ENCODE data around the gene ZC3H18. TPM values are rescaled to one million over a fixed set of nuclear protein-coding genes. Genes with fewer than 3 reads are reported as not detected.

The ZC3H18 gene
- total RNA-seq, 1 experiment from 2014 or later = 13.2 TPM

DNA sequence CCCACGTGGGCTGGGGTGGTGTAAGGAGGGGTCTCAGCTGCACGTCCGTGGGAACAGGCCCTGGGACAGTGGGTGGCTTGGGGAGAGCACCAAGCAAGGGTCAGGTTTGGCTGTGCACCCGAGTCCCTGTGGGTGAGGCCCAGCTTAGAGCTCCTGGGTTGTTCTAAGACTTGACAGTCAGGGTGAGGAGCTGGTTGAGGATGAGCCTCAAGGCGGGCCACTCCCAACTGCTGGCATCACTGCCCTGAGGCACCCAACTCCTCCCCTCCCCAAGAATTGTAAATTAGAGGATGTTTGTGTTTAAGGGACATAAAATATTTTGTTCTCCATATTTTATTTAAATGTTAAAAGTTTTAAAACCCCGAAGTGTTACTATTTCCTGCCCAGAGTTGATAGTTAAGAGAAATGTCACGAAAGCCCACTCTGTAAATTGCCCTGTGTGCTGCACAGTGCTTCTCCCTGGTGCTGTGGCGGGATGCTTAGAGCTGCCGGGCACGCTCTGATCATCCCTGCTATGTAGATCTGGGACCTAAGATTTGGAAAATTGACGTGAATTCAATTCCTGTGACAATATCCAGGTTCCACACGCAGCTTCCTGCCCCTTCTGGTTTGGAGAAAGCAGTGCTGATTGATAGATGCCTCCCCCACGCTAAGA, 15.9 kb downstream of the ZC3H18 start:
- Histone ChIP-seq H3K4me3 (no peak overlapping the region), H3K9me3 (no peaks in the 10 kb centered on the region), H3K36me3 (peaks cover 7% of the 10 kb centered on the region; the same call in 1 of the 2 replicates), H3K27me3 (no peaks in the 10 kb centered on the region)
- DNase-seq = no peak

DNA sequence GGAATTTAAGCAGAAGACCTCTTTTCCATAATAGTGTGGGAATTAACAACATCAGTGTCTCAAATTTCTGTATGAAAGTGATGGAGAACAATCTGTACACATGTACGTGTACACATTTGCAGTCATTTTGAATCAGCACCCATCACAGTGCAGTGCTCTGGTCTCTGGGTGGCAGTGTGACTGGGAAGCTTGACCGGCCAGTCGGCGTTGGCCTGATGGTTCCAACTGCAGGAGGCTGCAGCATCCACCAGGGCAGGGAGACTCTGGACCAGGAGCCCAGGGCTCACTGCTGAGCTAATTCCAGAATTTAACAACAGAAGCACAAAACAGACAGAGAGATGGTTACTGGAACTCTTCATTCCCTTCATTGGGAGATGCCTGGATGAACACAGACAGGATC, 17.9 kb downstream of the ZC3H18 start:
- DNase-seq = no peak
- Histone ChIP-seq H3K36me3 (peaks cover 2% of the 10 kb centered on the region; the same call in 1 of the 2 replicates), H3K4me3 (no peak overlapping the region), H3K27me3 (no peaks in the 10 kb centered on the region), H3K9me3 (no peaks in the 10 kb centered on the region)

DNA sequence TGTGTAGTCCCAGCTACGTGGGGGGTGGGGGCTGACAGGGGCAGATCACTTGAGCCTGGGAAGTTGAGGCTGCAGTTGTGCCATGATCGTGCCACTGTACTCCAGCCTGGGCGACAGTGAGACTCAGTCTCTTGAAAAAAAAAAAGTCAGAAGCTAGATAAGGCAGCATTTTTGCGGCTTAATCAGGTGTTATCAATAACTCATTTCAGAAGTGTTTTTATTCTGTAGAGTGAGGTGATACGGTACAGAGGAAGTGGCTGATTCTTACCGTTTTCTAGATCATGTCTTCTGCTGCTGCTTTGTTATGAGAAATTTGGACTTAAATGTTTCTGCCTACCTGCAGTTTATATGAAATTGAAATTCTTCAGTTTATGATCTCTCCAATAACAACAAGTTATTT, 18.6 kb downstream of the ZC3H18 start:
- Histone ChIP-seq H3K27me3 (no peaks in the 10 kb centered on the region), H3K36me3 (peaks cover 2% of the 10 kb centered on the region; the same call in 1 of the 2 replicates), H3K4me3 (no peak overlapping the region), H3K9me3 (no peaks in the 10 kb centered on the region)
- no peak for DNase-seq

DNA sequence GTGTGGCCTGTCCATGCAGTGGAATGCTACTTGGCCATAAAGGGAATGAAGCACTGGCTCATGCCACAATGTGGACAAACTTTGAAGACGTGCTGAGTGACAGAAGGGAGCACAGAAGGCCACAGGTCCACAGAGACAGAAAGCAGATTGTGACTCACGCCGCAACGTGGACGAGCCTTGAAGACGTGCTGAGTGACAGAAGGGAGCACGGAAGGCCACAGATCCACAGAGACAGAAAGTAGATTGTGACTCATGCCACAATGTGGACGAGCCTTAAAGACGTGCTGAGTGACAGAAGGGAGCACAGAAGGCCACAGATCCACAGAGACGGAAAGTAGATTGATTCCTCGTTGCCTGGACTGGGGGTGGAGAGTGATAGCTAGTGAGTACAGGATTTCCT, 19.2 kb downstream of the ZC3H18 start:
- Histone ChIP-seq H3K36me3 (peaks cover 2% of the 10 kb centered on the region; the same call in 1 of the 2 replicates), H3K9me3 (no peaks in the 10 kb centered on the region), H3K4me3 (no peak overlapping the region), H3K27me3 (no peaks in the 10 kb centered on the region)
- no peak for DNase-seq

DNA sequence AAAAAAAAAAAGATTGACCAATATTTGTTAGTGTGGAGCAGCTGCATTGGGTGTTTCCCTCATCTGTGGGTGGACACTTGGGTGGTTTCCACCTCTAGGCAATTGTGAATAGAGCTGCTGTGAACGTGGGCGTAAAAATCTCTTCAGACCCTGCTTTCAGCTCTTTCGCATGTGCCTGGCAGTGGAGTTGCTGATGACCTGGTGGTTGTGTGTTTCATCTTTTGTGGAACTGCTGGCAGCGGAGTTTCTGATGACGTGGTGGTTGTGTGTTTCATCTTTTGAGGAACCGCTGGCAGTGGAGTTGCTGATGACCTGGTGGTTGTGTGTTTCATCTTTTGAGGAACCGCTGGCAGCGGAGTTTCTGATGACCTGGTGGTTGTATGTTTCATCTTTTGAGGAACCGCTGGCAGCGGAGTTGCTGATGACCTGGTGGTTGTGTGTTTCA, 21.4 kb downstream of the ZC3H18 start:
- H3K36me3 ChIP-seq = no peaks in the 10 kb centered on the region
- H3K9me3 ChIP-seq = no peaks in the 10 kb centered on the region
- DNase-seq = no peak
- H3K4me3 ChIP-seq = no peak overlapping the region
- no peaks in the 10 kb centered on the region for H3K27me3 ChIP-seq

DNA sequence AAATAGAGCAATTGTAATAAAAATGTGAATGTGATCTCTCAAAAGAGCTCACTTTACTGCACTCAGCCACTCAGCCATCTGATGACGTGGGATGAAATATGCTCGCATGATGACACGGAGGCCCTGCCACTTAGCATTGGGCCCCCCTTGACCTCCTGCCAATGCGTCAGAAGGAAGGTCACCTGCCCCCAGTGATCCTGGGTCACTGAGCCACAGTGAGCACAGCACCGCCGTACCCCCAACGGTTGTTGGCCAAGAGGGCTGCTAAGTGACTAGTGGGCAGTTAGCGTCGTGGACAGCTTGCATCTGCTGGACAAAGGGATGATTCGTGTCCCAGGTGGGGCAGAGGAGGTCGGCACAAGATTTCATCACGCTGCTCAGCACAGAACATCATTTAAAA, 22.9 kb downstream of the ZC3H18 start:
- H3K9me3 ChIP-seq = no peaks in the 10 kb centered on the region
- H3K36me3 ChIP-seq = no peaks in the 10 kb centered on the region
- DNase-seq = no peak
- no peaks in the 10 kb centered on the region for H3K27me3 ChIP-seq
- no peak overlapping the region for H3K4me3 ChIP-seq

DNA sequence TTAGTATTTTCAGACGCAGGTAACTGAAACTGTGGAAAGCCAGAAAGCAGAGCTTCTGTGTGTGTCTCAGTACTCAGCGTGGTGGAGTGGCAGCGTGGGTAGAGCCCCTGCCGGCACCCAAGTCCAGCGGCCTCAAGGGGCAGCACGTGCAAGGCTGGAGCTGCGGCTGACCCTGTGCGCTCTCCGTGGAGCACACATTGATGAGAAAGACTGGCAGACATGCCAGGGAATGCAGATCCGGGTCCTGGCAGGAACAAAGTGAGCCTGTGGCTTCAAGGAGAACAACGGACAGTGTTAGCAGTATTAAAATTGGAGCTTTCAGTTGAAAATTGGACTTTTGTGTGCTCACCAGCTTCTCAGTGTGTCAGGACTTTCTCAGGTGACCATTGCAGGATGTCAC, 23.3 kb downstream of the ZC3H18 start:
- no peaks in the 10 kb centered on the region for H3K27me3 ChIP-seq
- no peak overlapping the region for H3K4me3 ChIP-seq
- no peaks in the 10 kb centered on the region for H3K36me3 ChIP-seq
- no peak for DNase-seq
- no peaks in the 10 kb centered on the region for H3K9me3 ChIP-seq

DNA sequence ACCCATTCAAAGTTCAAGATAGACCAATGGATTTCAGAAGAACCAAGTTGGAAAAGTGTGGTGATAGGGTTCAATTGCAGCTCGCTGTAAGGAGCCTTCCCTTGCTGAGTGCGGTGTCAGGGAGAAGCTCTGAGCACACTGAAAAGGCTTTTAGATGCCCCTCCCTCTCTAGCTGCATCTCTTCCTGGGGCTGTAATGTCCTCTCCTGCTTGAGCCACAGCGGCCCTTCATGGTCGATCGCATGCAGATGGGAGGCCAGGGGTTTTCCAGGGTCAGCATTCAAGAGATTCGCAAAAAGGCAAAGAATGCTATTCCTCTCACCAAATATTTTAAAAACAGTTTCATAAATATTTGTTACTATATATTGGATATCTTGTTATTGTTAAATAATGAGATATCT, 23.7 kb downstream of the ZC3H18 start:
- no peak for DNase-seq
- H3K36me3 ChIP-seq = 0 out of 2 replicates have a peak, but pooled peaks cover 2% of the 10 kb centered on the region
- H3K9me3 ChIP-seq = no peaks in the 10 kb centered on the region
- H3K4me3 ChIP-seq = no peak overlapping the region
- no peaks in the 10 kb centered on the region for H3K27me3 ChIP-seq

DNA sequence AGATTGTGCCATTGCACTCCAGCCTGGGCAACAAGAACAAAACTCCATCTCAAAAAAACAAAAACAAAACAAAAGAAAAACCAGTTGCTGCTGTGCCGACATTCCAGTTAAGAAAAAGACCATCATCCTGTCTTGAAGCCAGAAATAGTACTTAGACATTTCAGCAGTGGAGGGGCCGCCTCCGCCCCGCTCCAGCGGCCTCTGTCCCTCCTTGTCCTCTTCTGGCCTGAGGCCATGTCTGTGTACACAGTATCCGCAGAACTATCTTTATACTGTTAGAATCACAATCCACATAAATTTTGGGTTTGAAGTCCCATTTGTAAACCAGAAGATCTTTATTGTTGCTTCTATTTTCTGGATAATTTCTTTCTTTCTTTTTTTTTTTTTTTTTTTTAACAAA, 24.9 kb downstream of the ZC3H18 start:
- no peak for DNase-seq
- Histone ChIP-seq H3K4me3 (no peak overlapping the region), H3K27me3 (no peaks in the 10 kb centered on the region), H3K9me3 (no peaks in the 10 kb centered on the region), H3K36me3 (peaks cover 5% of the 10 kb centered on the region; the same call in 1 of the 2 replicates)

DNA sequence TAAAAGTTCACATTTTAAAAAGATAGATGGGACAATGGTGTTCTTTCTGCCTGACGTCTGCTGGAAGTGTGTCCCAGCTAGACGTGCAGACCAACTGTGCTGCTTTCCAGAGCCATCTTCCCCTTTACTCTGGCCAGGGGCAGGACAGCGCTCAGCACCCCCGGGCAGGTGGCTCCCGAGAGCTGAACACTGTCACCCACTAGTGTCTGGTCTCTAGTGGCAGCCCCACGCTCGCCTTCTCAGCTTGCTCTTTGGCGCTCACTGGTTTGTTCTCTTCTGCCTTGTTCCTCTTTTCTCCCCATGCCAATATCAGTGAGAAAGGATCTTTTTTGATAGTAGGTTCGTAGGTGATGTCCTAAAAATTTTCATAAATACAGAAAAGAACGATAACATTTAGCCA, 25.7 kb downstream of the ZC3H18 start:
- no peaks in the 10 kb centered on the region for H3K27me3 ChIP-seq
- peaks cover 9% of the 10 kb centered on the region; the same call in 1 of the 2 replicates for H3K36me3 ChIP-seq
- no peak for DNase-seq
- H3K4me3 ChIP-seq = no peak overlapping the region
- H3K9me3 ChIP-seq = no peaks in the 10 kb centered on the region

DNA sequence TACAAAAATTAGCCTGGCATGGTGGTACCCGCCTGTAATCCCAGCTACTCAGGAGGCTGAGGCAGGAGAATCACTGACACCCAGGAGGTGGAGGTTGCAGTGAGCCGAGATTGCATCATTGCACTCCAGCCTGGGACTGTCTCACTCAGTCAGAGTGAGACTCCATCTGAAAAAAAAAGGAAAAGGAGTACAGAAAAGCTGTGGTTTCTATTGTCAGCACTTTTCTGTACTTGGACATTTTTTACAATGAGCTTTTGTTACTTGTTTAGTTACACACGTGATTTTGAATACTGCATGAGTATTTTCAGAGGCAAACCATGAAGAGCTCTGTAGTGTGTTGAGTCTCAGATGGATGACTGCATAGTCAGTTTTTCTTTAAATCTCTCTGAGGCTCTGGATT, 26.3 kb downstream of the ZC3H18 start:
- no peaks in the 10 kb centered on the region for H3K9me3 ChIP-seq
- H3K4me3 ChIP-seq = no peak overlapping the region
- H3K36me3 ChIP-seq = peaks cover 9% of the 10 kb centered on the region; the same call in 1 of the 2 replicates
- no peak for DNase-seq
- no peaks in the 10 kb centered on the region for H3K27me3 ChIP-seq

DNA sequence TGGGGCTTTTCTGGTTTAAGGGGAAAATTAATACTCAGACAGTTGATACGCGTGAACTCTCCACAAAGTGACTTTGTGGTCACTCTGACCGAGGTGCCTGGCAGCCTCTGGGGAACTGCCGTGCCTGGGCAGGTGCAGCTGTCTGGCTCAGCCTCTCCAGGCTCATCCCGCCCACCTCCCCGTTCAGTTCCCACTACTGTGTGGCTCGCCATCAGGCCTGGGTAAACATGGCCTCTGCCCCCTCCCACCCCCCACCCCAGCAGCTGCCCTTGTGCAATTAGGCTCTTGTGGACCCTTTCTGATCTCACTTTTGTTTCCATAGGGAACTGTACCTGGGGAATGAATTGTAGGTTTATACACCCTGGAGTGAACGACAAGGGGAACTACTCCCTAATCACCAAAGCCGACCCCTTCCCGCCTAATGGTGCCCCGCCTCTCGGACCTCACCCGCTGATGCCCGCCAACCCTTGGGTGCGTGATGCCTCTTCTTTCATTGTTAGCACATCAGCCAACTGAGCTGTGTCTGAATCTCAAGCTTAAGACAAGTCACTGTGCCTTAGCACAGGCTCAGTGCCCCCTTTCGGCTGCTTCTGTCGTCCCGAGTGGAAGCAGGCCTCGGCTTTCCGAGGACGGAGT, 27.8 kb downstream of the ZC3H18 start:
- Histone ChIP-seq H3K27me3 (no peaks in the 10 kb centered on the region), H3K36me3 (peaks cover 9% of the 10 kb centered on the region; the same call in 1 of the 2 replicates), H3K9me3 (no peaks in the 10 kb centered on the region), H3K4me3 (no peak overlapping the region)
- no peak for DNase-seq

DNA sequence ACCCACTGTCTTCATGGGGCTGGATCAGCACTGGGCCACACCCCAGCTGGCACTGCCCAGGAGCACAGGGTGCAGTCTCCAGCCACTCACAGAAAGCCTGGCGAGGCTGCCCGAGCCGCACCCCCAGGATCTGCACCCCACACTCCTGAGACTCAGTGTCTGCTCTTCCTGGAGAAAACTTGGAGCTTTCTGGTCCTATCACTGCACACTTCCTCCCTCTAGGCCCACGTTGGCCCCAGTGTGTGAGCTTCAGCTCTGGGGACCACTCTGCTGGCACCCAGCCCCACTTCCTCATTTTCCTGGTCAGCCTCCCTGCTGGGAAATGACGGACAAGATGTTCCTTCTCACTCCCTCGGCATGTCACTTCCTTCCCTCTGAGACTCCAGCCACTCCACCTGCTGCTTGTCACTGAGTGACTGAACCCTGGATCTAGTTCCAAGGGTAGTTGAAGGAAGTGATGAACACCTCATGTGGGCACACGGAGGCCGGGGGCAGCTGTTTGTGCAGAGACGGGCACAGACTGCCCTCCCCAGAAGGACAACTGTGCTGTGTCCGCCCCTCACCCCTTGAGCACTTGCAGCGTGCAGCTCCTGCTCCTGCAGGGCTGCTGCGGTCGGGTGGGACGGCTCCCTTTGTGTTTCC, 29.0 kb downstream of the ZC3H18 start:
- peaks cover 13% of the 10 kb centered on the region; the same call in 1 of the 2 replicates for H3K36me3 ChIP-seq
- no peaks in the 10 kb centered on the region for H3K9me3 ChIP-seq
- H3K4me3 ChIP-seq = no peak overlapping the region
- no peak for DNase-seq
- no peaks in the 10 kb centered on the region for H3K27me3 ChIP-seq

DNA sequence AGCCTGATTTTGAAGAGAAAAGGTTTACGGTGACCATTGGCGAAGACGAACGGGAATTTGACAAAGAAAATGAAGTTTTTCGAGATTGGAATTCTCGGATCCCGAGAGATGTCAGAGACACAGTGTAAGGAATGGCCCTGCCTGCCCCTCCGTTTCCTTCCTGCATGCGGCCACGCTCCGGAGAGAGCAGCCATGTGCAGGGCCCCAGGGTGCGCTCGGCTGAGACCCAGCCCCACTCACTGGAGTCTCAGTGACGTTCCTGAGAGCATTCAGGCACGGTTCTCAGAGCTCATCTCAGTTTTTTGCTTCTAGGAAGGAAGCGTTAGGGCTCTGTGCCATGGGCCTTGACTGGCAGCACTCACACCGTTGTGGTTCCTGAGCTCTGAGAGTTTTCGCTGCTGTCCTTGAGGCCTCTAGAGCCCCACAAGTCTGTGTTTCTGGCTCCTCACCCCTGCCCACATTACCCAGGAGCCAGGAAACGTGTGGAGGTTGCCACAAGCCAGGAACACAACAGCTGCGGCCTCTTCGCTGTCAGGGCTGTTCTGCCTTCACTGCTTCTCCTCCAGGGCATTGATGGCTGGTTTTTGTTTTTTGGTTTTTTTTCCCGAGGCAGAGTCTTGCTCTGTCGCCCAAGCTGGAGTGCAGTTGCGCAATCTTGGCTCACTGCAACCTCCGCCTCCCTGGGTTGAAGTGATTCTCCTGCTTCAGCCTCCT, 29.8 kb downstream of the ZC3H18 start:
- Histone ChIP-seq H3K27me3 (no peaks in the 10 kb centered on the region), H3K9me3 (no peaks in the 10 kb centered on the region), H3K36me3 (peaks cover 13% of the 10 kb centered on the region; the same call in 1 of the 2 replicates), H3K4me3 (no peak overlapping the region)
- DNase-seq = no peak

DNA sequence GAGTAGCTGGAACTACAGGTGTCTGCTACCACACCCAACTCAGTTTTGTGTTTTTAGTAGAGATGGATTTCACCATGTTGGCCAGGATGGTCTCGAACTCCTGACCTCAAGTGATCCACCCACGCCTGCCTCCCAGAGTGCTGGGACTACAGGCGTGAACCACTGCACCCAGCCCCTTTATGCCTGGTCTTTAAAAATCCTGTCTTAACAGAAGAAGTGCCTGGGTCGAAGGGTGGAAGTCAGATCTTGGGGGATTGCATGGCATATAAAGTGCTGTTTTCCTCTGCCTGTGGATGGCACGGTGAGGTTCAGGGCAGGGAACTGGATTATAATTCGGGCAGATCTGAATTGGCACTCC, 30.3 kb downstream of the ZC3H18 start:
- Histone ChIP-seq H3K4me3 (no peak overlapping the region), H3K9me3 (no peaks in the 10 kb centered on the region), H3K27me3 (no peaks in the 10 kb centered on the region), H3K36me3 (peaks cover 13% of the 10 kb centered on the region; the same call in 1 of the 2 replicates)
- no peak for DNase-seq

DNA sequence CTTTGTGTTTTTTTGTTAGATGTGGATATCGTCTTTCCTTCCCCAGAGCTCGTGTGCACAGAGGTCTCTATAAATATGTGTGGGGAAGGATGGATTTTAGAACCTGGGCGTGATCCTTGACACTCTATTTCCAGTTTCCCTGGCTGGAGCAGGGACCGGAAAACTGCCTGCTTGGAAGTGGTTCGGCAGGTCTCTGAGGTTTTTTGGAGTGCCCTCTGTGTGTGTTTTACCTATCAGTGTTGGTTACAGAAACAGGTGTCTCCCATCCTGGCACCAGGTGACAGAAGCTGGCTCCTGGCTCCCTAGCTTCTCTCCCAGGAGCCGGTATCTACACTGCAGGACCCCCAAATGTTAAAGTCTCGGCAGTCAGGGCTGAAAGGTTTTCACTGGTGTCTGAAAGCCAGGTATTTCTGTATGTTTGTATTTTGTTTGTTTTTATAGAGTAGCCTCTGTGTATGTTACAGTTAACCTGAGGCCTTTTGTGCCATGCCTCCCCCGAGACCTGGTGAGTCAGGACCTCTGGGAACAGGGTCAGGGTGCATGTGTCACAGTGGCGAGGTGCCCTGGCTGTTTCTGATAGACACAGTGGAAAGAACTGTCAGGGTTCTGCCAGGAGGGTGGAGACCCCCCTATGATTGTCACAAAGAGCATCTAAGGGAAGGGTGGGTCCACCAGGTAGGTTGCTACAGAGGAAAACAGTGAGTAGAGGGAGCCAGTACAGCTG, 31.3 kb downstream of the ZC3H18 start:
- Histone ChIP-seq H3K27me3 (no peaks in the 10 kb centered on the region), H3K36me3 (peaks cover 13% of the 10 kb centered on the region; the same call in 1 of the 2 replicates), H3K9me3 (no peaks in the 10 kb centered on the region), H3K4me3 (no peak overlapping the region)
- DNase-seq = no peak

Measured in MG63 (cell line).